GM21825 (cell line): ENCODE results near the gene SLF2.

Experiments
- ATAC-seq: cut with Tn5 transposase; IDR thresholded peaks from one replicate; pipeline ENCODE4 v1.9.1; 2021; ENCODE audit warnings: mild to moderate bottlenecking, moderate library complexity; ENCODE audit not compliant: unreplicated experiment

Gene SLF2

DNA sequence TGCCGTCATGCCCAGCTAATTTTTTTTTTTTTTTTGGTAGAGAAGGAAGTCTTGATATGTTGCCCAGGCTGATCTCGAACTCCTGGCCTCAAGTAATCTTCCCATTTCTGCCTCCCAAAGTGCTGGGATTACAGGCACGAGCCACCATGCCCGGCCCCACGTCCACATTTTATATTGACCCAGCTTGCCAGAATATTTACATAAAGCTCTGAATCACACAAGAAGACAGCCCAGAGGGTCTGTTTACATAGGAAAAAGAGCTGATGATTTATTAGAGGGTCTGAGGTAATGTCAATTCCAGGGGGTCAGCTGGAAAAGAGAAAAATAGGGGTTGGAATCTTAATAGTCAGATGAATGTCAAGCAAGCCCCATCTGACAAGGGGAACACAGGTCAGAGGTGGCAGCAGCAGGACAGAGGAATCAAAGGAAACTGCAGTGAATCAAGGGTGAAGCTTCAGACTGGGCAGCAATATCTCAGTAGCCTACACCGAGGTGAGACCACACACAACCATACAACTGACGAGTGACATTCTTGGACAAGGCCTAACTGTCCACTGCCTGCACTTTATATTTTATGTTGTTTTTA, 15.8 kb upstream of the SLF2 start:
- no peak for ATAC-seq

DNA sequence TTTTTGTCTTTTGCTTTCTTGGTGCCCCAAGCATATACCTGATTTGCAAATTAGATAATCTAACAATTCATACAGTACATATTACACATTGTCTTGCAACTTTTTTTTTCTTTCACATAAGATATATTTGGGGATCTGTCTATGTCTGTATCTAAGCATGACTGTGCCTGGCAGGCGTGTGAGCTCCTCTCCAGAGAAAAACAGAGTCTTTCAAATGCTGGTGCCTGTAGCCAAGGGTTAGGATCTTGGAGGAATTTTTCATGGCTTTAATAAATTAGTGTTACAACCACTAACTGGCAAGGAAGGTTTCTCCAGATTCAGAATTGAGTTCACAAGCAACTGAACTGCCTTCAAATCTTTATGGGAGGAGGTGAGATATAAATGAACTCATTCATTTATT, 14.8 kb upstream of the SLF2 start:
- ATAC-seq: no peak

DNA sequence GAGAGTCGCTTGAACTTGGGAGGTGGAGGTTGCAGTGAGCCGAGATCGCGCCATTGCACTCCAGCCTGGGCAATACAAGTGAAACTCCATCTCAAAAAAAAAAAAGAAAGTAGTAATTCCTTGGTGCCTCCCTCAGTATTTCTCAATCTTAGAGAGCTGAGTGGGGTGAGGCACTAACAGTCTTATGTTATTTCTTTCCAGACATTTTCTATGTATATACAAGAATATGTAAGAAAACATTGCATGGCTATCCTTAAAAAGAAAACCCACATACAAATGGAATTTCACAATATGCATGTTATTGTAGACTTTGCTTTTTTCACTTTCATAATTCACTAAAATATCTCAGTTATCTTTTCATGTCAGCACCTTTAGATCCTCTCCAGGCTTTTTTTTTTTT, 13.6 kb upstream of the SLF2 start:
- no peak for ATAC-seq

- no peak for ATAC-seq
These were observed 11.7 kb upstream of the SLF2 start for GRCh38 chr10:100901051-100901450.

- no peak for ATAC-seq
These were observed 10.1 kb upstream of the SLF2 start for GRCh38 chr10:100902622-100903021.

- ATAC-seq: no peak
These were observed 7.8 kb upstream of the SLF2 start for GRCh38 chr10:100904917-100905316.

GRCh38 chr10:100907175-100907574, 5.6 kb upstream of the SLF2 start:
- no peak for ATAC-seq

DNA sequence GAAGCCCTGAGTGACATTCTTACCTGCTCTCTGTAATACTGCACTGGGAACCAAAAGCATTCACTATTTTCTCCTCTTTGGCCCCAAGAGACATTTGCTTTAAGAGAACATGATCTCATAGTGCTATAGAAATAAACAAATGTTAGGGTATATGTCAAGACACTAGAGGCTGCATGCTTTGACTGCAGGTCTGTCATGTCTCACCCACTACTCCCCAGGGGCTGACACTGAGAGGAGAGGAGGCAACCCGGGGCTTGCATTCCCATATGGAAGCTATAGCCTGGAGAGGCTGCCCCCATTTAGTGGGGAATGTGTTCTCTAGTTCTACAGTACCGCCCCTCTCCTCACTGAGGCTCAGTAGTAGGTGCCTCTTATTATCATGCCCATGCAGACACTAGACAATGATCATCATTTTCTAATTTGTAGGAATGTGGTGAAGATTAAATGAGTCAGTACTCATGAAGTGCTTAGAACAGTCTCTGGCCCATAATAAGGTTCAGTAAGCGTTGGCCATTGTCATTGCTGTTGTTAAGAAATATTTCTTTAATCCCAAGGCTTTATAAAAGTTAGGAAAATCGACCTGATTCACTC, 4.9 kb upstream of the SLF2 start:
- ATAC-seq: no peak

DNA sequence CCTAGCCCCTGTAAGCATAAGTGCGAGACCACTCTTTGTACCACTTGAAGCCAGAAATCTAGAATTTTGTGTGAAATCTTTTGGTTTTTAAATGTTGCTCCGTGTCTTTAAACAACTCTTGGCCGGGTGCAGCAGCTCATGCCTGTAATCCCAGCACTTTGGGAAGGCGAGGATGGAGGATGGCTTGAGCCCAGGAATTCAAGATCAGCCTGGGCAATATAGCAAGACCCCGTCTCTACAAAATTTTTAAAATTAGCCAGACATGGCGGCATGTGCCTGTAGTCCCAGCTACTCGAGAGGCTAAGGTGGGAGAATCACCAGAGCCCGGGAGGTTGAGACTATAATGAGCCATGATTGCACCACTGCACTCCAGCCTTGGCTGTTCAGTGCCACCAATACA, 4.4 kb upstream of the SLF2 start:
- no peak for ATAC-seq

GRCh38 chr10:100909501-100910263, 3.1 kb upstream of the SLF2 start:
- ATAC-seq: no peak

- ATAC-seq: no peak
These were observed 1.3 kb upstream of the SLF2 start for GRCh38 chr10:100911472-100911871.

DNA sequence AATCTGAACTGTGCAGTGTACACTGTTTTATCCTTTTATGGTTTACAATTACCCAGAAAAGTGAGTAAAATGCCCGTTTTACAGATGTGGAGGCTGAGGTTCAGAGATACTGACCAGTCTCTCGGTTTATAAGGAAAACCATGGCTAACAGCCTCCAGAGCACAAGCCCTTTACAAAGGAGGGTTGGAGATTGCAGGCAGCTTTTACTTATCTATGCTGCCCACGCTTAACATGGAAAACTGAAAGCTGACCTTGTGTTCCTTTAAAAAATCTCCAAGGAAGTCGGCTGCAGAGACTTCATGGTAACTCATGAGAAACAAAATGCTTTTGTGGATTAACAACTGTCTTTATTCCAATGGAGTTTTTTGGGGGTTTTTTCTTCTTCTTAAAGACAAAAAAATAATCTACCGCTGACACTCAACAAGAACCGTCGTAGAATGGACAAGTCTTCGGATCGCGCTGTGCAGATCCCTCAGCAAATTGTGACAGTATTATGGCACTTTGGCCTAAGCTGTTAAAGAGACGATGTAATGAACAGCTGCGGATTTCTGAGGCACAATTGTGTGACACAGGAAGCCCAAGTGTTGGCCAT, 654 bp upstream of the SLF2 start:
- no peak for ATAC-seq

- ATAC-seq: no peak
These were observed 705 bp downstream of the SLF2 start for GRCh38 chr10:100913470-100913865.

- no peak for ATAC-seq
These were observed 4.3 kb downstream of the SLF2 start for GRCh38 chr10:100917071-100917470.

DNA sequence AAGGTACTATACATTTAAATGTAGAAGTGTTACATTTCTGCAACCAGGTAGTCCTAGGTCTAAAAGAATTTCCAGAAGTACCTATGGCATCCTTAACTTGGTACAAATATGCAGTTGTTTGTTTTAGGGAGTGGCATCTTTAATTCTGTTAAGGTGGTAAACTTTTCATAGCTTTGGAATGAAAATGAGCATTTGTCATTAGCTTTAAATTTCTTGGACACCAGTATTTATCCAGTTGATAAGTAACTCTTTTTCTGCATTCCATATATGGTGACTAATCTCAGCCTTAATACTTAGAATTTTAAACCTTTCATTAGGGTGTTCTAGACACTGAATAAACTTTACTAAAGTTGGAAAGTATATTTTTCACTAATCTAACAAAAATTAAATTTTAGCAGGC, 10.8 kb downstream of the SLF2 start:
- ATAC-seq: no peak

- ATAC-seq: no peak
These were observed 14.5 kb downstream of the SLF2 start for GRCh38 chr10:100927266-100927665.

- ATAC-seq: no peak
These were observed 15.3 kb downstream of the SLF2 start for GRCh38 chr10:100928039-100928438.

DNA sequence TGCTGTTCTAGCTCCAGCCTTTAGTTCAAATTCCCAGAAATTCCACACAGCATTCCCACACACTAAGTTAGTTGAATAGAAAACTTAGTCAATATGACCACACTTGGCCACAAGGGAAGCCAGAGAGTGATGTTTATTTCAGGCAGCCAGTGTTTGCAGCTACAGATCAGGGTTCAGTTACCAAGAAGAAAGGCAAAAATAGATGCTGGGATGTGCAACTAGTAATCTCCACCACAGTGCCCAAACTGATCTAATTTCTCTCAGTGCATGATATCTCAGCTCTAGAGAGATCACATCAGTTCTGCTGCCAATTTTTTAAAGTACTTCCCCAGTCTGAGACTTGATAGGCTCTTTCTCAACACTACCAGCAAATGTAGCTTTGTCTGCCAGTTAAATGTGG, 17.6 kb downstream of the SLF2 start:
- no peak for ATAC-seq

GRCh38 chr10:100934084-100934659, 21.4 kb downstream of the SLF2 start:
- ATAC-seq: no peak

- no peak for ATAC-seq
These were observed 27.1 kb downstream of the SLF2 start for GRCh38 chr10:100939763-100940344.

DNA sequence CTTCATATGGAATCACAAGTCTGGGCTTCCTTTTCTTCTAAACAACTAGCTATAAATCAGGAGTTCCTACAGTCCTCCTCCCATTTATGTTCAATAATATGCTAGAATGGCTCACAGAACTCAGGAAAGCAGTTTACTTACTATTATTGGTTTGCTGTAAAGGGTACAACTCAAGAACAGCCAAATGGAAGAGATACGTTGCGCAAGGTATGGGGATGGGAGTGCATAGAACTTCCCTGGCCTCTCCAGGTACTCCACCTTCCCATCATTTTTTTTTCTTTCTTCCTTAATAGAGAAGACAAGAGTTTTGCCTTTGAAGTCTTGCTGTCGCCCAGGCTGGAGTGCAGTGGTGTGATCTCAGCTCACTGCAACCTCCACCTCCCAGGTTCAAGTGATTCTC, 29.5 kb downstream of the SLF2 start:
- no peak for ATAC-seq
